Neural progenitor cell (in vitro differentiated cells): ENCODE data around the gene GIT2.

ENCODE experiments used
- CTCF ChIP-seq: fragments of 200-600 bp; sonication (generic); IDR thresholded peaks from 2 replicates; pipeline ENCODE4 v1.5.1; 2017; ENCODE audit warnings: antibody characterized with exemption, mild to moderate bottlenecking
- EZH2 ChIP-seq: fragments of 200-600 bp; sonication (generic); IDR thresholded peaks from 2 replicates; pipeline ENCODE4 v1.6.1; 2017; ENCODE audit warnings: antibody characterized with exemption, mild to moderate bottlenecking, moderate library complexity

GRCh38 chr12:109996483-109996853 is 300 bp upstream of the GIT2 start:
- TF ChIP-seq EZH2: no peak
- TF ChIP-seq CTCF: no peak
